Stomach (tissue), 9 donors: Measurements from ENCODE around the gene GDPD3. TPM values are rescaled to one million over a fixed set of nuclear protein-coding genes. Genes with fewer than 3 reads are reported as not detected.

Source experiments
- DNase-seq, 2 donors: peaks; one replicate each; pipeline versions ENCODE4 v3.0.0 to v3.0.0-alpha.2; 2013 to 2019
- H3K27ac ChIP-seq, 5 donors: fragments of 200-600 bp in 4 of 5; sonication (generic) in 4 of 5; one replicate each; pipeline ENCODE4 v1.5.1; 2013 to 2019; ENCODE audit warnings: mild to moderate bottlenecking in 1 of 5, moderate library complexity in 1 of 5
- H3K27me3 ChIP-seq, 3 donors: fragments of 200-600 bp; sonication (generic); one replicate each; pipeline ENCODE4 v1.5.1; 2017 to 2019; ENCODE audit warnings: mixed run types in 1 of 3
- H3K36me3 ChIP-seq, 4 donors: fragments of 200-600 bp; sonication (generic); 1 replicate in 3 of 4; 2 replicates in 1 of 4; pipeline ENCODE4 v1.5.1; 2016 to 2019
- H3K4me1 ChIP-seq, 4 donors: fragments of 200-600 bp; sonication (generic); one replicate each; pipeline ENCODE4 v1.5.1; 2016 to 2019
- H3K4me3 ChIP-seq, 4 donors: fragments of 200-600 bp; sonication (generic) in 3 of 4; one replicate each; pipeline ENCODE4 v1.5.1; 2016 to 2019; ENCODE audit warnings: mild to moderate bottlenecking in 1 of 4
- H3K9me3 ChIP-seq, 4 donors: fragments of 200-600 bp; sonication (generic); one replicate each; pipeline ENCODE4 v1.5.1; 2016 to 2019
- CTCF ChIP-seq, 7 experiments: fragments of 450-650 bp in 4 of 7; fragments of 200-600 bp in 3 of 7; sonication (generic) in 3 of 7; IDR thresholded peaks; one replicate each; pipeline ENCODE4 v1.5.1; 2016 to 2019; ENCODE audit warnings: antibody characterized with exemption in 7 of 7, control low read depth in 2 of 7, mild to moderate bottlenecking in 1 of 7
- EP300 ChIP-seq: sonication (generic); formaldehyde crosslinking; IDR thresholded peaks from one replicate; pipeline ENCODE4 v1.6.1; 2017; ENCODE audit warnings: antibody characterized with exemption
- POLR2A ChIP-seq, 4 donors: fragments of 450-650 bp; IDR thresholded peaks; one replicate each; pipeline ENCODE4 v1.6.1; 2016; ENCODE audit warnings: antibody characterized with exemption in 4 of 4, control low read depth in 2 of 4, mild to moderate bottlenecking in 1 of 4, moderate library complexity in 1 of 4
- POLR2AphosphoS5 ChIP-seq, 3 donors: sonication (generic); formaldehyde crosslinking; IDR thresholded peaks; one replicate each; pipeline ENCODE4 v1.6.1; 2016; ENCODE audit warnings: antibody characterized with exemption in 3 of 3
- WGBS, 5 donors: extraction: QIAGEN DNeasy Blood & Tissue Kit in 3 of 5; methylation state at CpG; one replicate each; pipeline versions ENCODE4 v1.1.5 to v1.1.7; 2013 to 2018; 5-methylcytosine and 5-hydroxymethylcytosine counted together
- intact Hi-C: fragments of 100-400 bp; cut with DNase I; formaldehyde crosslinking; loops from one replicate; pipeline ENCODE4 v1.15.1; 2023; ENCODE audit warnings: low total_unique reads
- polyA plus RNA-seq, 3 donors: library from polyadenylated mRNA; stranded (reverse); fragments of 200-250 nt; gene quantifications; one replicate each; pipeline ENCODE4 v1.2.3, GENCODE V29; 2013
- total RNA-seq, 5 donors: library from RNA; depleted of rRNA; stranded (reverse); fragments of >200 nt; gene quantifications; one replicate each; pipeline versions ENCODE4 v1.1.0 to v1.2.3, GENCODE V29; 2014 to 2016
- donor health status: healthy with polysubstance abuse.
- donor health status: Bipolar disorder and iron deficiency.
- donor health status: healthy.

GDPD3 gene
- total and polyA plus RNA-seq, 8 donors = 1.8 to 178 (median 5.9) TPM

GRCh38 chr16:30141750-30142149 is 28.4 kb upstream of the GDPD3 start:
- WGBS, 5 donors = 92 to 100% (median 97%) methylated on average over 2 of the region's 2 CpGs
- no peak overlapping the region for H3K27ac ChIP-seq
- H3K27me3 ChIP-seq = no peaks in the 10 kb centered on the region
- no peaks in the 10 kb centered on the region for H3K9me3 ChIP-seq
- intact Hi-C loops = no loop called here
- no peak for DNase-seq
- no peak overlapping the region for H3K4me3 ChIP-seq
- H3K4me1 ChIP-seq = peaks cover 0 to 21% (median 7%) of the 10 kb centered on the region in 4 donors
- no peak for TF ChIP-seq POLR2AphosphoS5 (IDR thresholded peaks at IDR 0.05)
- no peak for TF ChIP-seq EP300
- no peak for TF ChIP-seq POLR2A (IDR thresholded peaks at IDR 0.05)
- TF ChIP-seq CTCF (IDR thresholded peaks at IDR 0.05) = no peak
- H3K36me3 ChIP-seq = no peaks in the 10 kb centered on the region

GRCh38 chr16:30139583-30140481 is 26.5 kb upstream of the GDPD3 start:
- H3K27ac ChIP-seq = peak overlapping the region in 4 of 5 donors; percentile 5 to 43 (median 28)
- intact Hi-C loops = no loop called here
- DNase-seq = peak in 1 of 2 donors; percentile 61
- WGBS, 5 donors = 58 to 63% (median 61%) methylated on average over 13 of the region's 13 CpGs
- no peaks in the 10 kb centered on the region for H3K36me3 ChIP-seq
- H3K4me3 ChIP-seq = no peak overlapping the region
- peaks cover 0 to 21% (median 7%) of the 10 kb centered on the region in 4 donors for H3K4me1 ChIP-seq
- H3K9me3 ChIP-seq = no peaks in the 10 kb centered on the region
- no peaks in the 10 kb centered on the region for H3K27me3 ChIP-seq
- TF ChIP-seq EP300 = no peak
- TF ChIP-seq POLR2AphosphoS5 (IDR thresholded peaks at IDR 0.05) = peak in 1 of 3 donors; percentile 33

- intact Hi-C loops = no loop called here
- TF ChIP-seq POLR2AphosphoS5 (IDR thresholded peaks at IDR 0.05) (no peak), POLR2A (IDR thresholded peaks at IDR 0.05) (no peak), CTCF (IDR thresholded peaks at IDR 0.05) (no peak), EP300 (no peak)
- 78 to 85% (median 80%) methylated on average over 8 of the region's 8 CpGs for WGBS, 5 donors
- no peaks in the 10 kb centered on the region for H3K36me3 ChIP-seq
- no peaks in the 10 kb centered on the region for H3K27me3 ChIP-seq
- no peak overlapping the region for H3K27ac ChIP-seq
- H3K9me3 ChIP-seq = no peaks in the 10 kb centered on the region
- DNase-seq = no peak
- H3K4me1 ChIP-seq = peaks cover 0 to 21% (median 7%) of the 10 kb centered on the region in 4 donors
- no peak overlapping the region for H3K4me3 ChIP-seq
Measured at GRCh38 chr16:30137897-30138296, 24.6 kb upstream of the GDPD3 start.

GRCh38 chr16:30136971-30137605 is 23.8 kb upstream of the GDPD3 start:
- Histone ChIP-seq H3K27ac (peak overlapping the region in 1 of 5 donors; percentile 7), H3K9me3 (no peaks in the 10 kb centered on the region), H3K4me3 (no peak overlapping the region), H3K4me1 (peaks cover 0 to 21% (median 7%) of the 10 kb centered on the region in 4 donors), H3K36me3 (no peaks in the 10 kb centered on the region), H3K27me3 (no peaks in the 10 kb centered on the region)
- TF ChIP-seq EP300 = no peak
- no peak for TF ChIP-seq CTCF (IDR thresholded peaks at IDR 0.05)
- TF ChIP-seq POLR2A (IDR thresholded peaks at IDR 0.05) = no peak
- no peak for TF ChIP-seq POLR2AphosphoS5 (IDR thresholded peaks at IDR 0.05)
- intact Hi-C loops = no loop called here
- 79 to 85% (median 81%) methylated on average over 9 to 11 of the region's 11 CpGs for WGBS, 5 donors
- no peak for DNase-seq
